RWPE2 (cell line): Measurements from ENCODE around the gene ADAMTS7.

ENCODE experiments used
- ATAC-seq: fragments of 200-7000 bp; cut with Tn5 transposase; 3 replicates; pipeline ENCODE4 v1.9.1; 2021; ENCODE audit warnings: low read depth
- DNase-seq: peaks from one replicate; pipeline ENCODE4 v3.0.0-alpha.2; 2020; ENCODE audit warnings: low spot score
- H3K27ac ChIP-seq: fragments of 450-650 bp; 2 replicates; pipeline ENCODE4 v1.5.1; 2017; ENCODE audit warnings: mild to moderate bottlenecking; ENCODE audit not compliant: poor library complexity, severe bottlenecking
- H3K27me3 ChIP-seq: fragments of 250-450 bp; sonication (Bioruptor Pico); 2 replicates; pipeline ENCODE4 v1.5.1; 2021; ENCODE audit warnings: mild to moderate bottlenecking, moderate library complexity; ENCODE audit not compliant: insufficient read depth, poor library complexity, severe bottlenecking
- H3K36me3 ChIP-seq: fragments of 250-450 bp; sonication (Bioruptor Pico); 2 replicates; pipeline ENCODE4 v1.5.1; 2020; ENCODE audit warnings: low read depth, mild to moderate bottlenecking, moderate library complexity
- H3K4me1 ChIP-seq: fragments of 250-450 bp; sonication (Bioruptor Pico); 2 replicates; pipeline ENCODE4 v1.5.1; 2021; ENCODE audit warnings: mild to moderate bottlenecking, moderate library complexity; ENCODE audit not compliant: insufficient read depth, poor library complexity, severe bottlenecking
- H3K4me3 ChIP-seq: fragments of 250-450 bp; sonication (Bioruptor Pico); 2 replicates; pipeline ENCODE4 v1.5.1; 2021; ENCODE audit warnings: mild to moderate bottlenecking, moderate library complexity; ENCODE audit not compliant: severe bottlenecking
- H3K9me3 ChIP-seq: fragments of 250-450 bp; sonication (Bioruptor Pico); 2 replicates; pipeline ENCODE4 v1.5.1; 2021; ENCODE audit warnings: mild to moderate bottlenecking, moderate library complexity; ENCODE audit not compliant: severe bottlenecking
- CTCF ChIP-seq: fragments of 450-650 bp; IDR thresholded peaks from one replicate; pipeline ENCODE4 v1.5.1; 2017; ENCODE audit warnings: mild to moderate bottlenecking, moderate library complexity; ENCODE audit not compliant: poor library complexity, severe bottlenecking

The ADAMTS7 gene

GRCh38 chr15:78711638-78712037 lies 99.6 kb downstream of the ADAMTS7 start:
- Histone ChIP-seq H3K36me3 (no peaks in the 10 kb centered on the region), H3K4me1 (peaks cover 16% of the 10 kb centered on the region), H3K27me3 (no peaks in the 10 kb centered on the region), H3K9me3 (peaks cover 2% of the 10 kb centered on the region), H3K27ac (no peak overlapping the region), H3K4me3 (no peak overlapping the region)
- no peak for TF ChIP-seq CTCF
- DNase-seq (peak; percentile 31), ATAC-seq (no peak)

DNA sequence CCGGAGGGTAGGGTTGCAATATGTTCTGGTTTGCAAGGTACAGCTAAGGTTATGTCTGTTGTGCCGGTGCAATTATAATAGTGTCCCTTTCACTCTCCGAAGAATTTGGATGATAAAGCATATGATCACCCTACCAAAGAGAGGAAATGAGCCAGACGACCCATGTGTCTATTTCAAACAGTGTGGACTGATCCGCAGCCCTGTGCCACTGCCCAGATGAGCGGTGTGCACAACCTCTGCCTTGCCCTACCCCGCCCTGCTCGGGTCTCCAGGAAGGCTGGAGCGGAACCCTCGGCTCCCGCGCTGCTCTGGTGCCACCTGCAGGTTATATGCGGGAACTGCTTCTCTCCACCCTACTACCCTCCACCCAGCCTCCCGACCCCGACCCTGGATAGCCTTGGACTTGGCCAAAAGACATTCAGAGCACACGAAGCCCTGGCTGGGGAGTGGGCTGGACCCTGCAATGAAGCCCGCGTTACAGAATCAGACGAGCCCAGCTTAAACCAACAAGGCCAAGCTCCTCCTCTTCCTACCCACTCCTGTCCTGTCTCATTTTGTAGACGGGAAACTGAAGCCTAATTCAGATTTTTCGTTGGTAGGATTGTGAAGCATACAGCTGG lies 101.9 kb downstream of the ADAMTS7 start:
- peak overlapping the region; percentile 15 for H3K4me3 ChIP-seq
- H3K4me1 ChIP-seq: no peaks in the 10 kb centered on the region
- ATAC-seq (peak; percentile 99), DNase-seq (peak; percentile 89)
- H3K27me3 ChIP-seq: no peaks in the 10 kb centered on the region
- H3K9me3 ChIP-seq: no peaks in the 10 kb centered on the region
- H3K27ac ChIP-seq: no peak overlapping the region
- no peaks in the 10 kb centered on the region for H3K36me3 ChIP-seq
- TF ChIP-seq CTCF: peak; percentile 99
